Keratinocyte (primary cell): ENCODE data around the gene ARL13B. TPM values are rescaled to one million over a fixed set of nuclear protein-coding genes. Genes with fewer than 3 reads are reported as not detected.
A peak's percentile ranks its signal among the peaks of the same experiment; 100 is the strongest.

ENCODE experiments used
- DNase-seq: peaks from one replicate; pipeline ENCODE4 v3.0.0-alpha.2; 2011; ENCODE audit warnings: low read depth, missing footprints, low spot score
- FAIRE-seq: peaks from 2 replicates; lab custom pipeline; 2011; peaks lifted over from hg19 to GRCh38; lab: Jason Lieb, UNC
- H2AFZ ChIP-seq: 2 replicates; pipeline ENCODE4 v1.6.0; 2012; ENCODE audit warnings: low read length, control low read depth, inconsistent platforms; ENCODE audit not compliant: control insufficient read depth
- H3K27ac ChIP-seq: 2 replicates; pipeline ENCODE4 v1.5.1; 2011; ENCODE audit warnings: low read length; ENCODE audit not compliant: control insufficient read depth, insufficient read depth
- H3K27me3 ChIP-seq: 3 replicates; pipeline ENCODE4 v1.6.0; 2011; ENCODE audit warnings: low read length; ENCODE audit not compliant: control insufficient read depth, insufficient read depth; ENCODE audit errors: extremely low read depth
- H3K36me3 ChIP-seq, 2 experiments: 2 replicates in 1 of 2; 3 replicates in 1 of 2; pipeline ENCODE4 v1.5.1; 2011; ENCODE audit warnings: low read length in 2 of 2, mild to moderate bottlenecking in 1 of 2; ENCODE audit not compliant: control insufficient read depth in 2 of 2, insufficient read depth in 2 of 2; ENCODE audit errors: extremely low read depth in 1 of 2
- H3K4me1 ChIP-seq: 3 replicates; pipeline ENCODE4 v1.5.1; 2011; ENCODE audit warnings: low read length; ENCODE audit not compliant: control insufficient read depth, insufficient read depth; ENCODE audit errors: extremely low read depth
- H3K4me2 ChIP-seq: 3 replicates; pipeline ENCODE4 v1.6.0; 2011; ENCODE audit warnings: low read depth, low read length; ENCODE audit not compliant: control insufficient read depth, insufficient read depth; ENCODE audit errors: extremely low read depth
- H3K4me3 ChIP-seq, 3 experiments: fragments of 200-600 bp in 1 of 3; sonication (generic) in 1 of 3; 2 replicates in 2 of 3; 3 replicates in 1 of 3; pipeline ENCODE4 v1.5.1; 2011 to 2016; ENCODE audit warnings: low read length in 3 of 3, mild to moderate bottlenecking in 3 of 3, control low read depth in 2 of 3, inconsistent platforms in 1 of 3, low read depth in 1 of 3, mixed read lengths in 1 of 3, mixed run types in 1 of 3, moderate library complexity in 1 of 3; ENCODE audit not compliant: control insufficient read depth in 2 of 3, insufficient read depth in 2 of 3; ENCODE audit errors: extremely low read depth in 1 of 3
- H3K79me2 ChIP-seq: 2 replicates; pipeline ENCODE4 v1.6.0; 2012; ENCODE audit warnings: low read length; ENCODE audit not compliant: control insufficient read depth, insufficient read depth
- H3K9ac ChIP-seq: 3 replicates; pipeline ENCODE4 v1.6.0; 2011; ENCODE audit warnings: low read length; ENCODE audit not compliant: control insufficient read depth, insufficient read depth; ENCODE audit errors: extremely low read depth
- H3K9me1 ChIP-seq: 3 replicates; pipeline ENCODE4 v1.6.0; 2011; ENCODE audit warnings: low read length; ENCODE audit not compliant: control insufficient read depth, insufficient read depth; ENCODE audit errors: extremely low read depth
- H3K9me3 ChIP-seq: 2 replicates; pipeline ENCODE4 v1.5.1; 2012; ENCODE audit warnings: low read depth, low read length; ENCODE audit not compliant: control insufficient read depth
- H4K20me1 ChIP-seq: 3 replicates; pipeline ENCODE4 v1.6.0; 2011; ENCODE audit warnings: low read length; ENCODE audit not compliant: control insufficient read depth, insufficient read depth; ENCODE audit errors: extremely low read depth
- CTCF ChIP-seq, 3 experiments: IDR thresholded peaks in 1 of 3; conservative IDR thresholded peaks in 1 of 3; optimal IDR thresholded peaks in 1 of 3; 2 replicates in 2 of 3; 3 replicates in 1 of 3; pipeline versions ENCODE3 to v1.5.1; 2011; ENCODE audit warnings: low read length in 3 of 3, mild to moderate bottlenecking in 3 of 3, moderate library complexity in 2 of 3, control low read depth in 1 of 3, inconsistent platforms in 1 of 3; ENCODE audit not compliant: insufficient read depth in 2 of 3; ENCODE audit errors: extremely low read depth in 1 of 3
- EZH2 ChIP-seq: IDR thresholded peaks from one replicate; pipeline ENCODE4 v1.6.1; 2012; ENCODE audit warnings: inconsistent platforms, mild to moderate bottlenecking, low read length, moderate library complexity
- dilution Hi-C: fragments of 300-500 bp; cut with MboI; formaldehyde crosslinking; loops from one replicate; pipeline ENCODE4 v1.7.0; 2020; ENCODE audit warnings: low sequenced_read_pairs; ENCODE audit not compliant: extremely low pct_ligation_motif_present
- polyA plus RNA-seq, 5 experiments: library from polyadenylated mRNA; depleted of rRNA in 3 of 5; stranded (reverse) in 3 of 5; stranded (forward) in 1 of 5; unstranded in 1 of 5; fragments of >200 nt; gene quantifications; 1 replicate in 1 of 5; 2 replicates in 3 of 5; 3 replicates in 1 of 5; pipeline versions ENCODE4 v1.2.1 to v1.2.3, GENCODE V29; 2011 to 2012; ENCODE audit warnings: missing spikeins in 2 of 5, low read depth in 1 of 5, low replicate concordance in 1 of 5

Gene ARL13B
- polyA plus RNA-seq, 1 donor (not counting 4 experiments of a cell fraction or from before 2014, with no cell fraction given), result 6.8 TPM

- Histone ChIP-seq H3K9me3 (no peaks in the 10 kb centered on the region), H3K4me1 (no peaks in the 10 kb centered on the region), H3K36me3 (peaks cover 0 to 1% of the 10 kb centered on the region in 2 experiments), H3K4me3 (no peak overlapping the region), H3K79me2 (no peaks in the 10 kb centered on the region), H4K20me1 (no peaks in the 10 kb centered on the region), H3K9me1 (no peaks in the 10 kb centered on the region), H3K27ac (no peak overlapping the region), H3K4me2 (no peak overlapping the region), H3K27me3 (no peaks in the 10 kb centered on the region), H3K9ac (no peak overlapping the region), H2AFZ (no peak overlapping the region)
- no peak for DNase-seq
- dilution Hi-C loops, result no loop called here
- TF ChIP-seq CTCF (optimal IDR thresholded peaks at IDR 0.05 in 1 of 3, IDR thresholded peaks at IDR 0.05 in 1 of 3, conservative IDR thresholded peaks at IDR 0.05 in 1 of 3; ENCODE audit: extremely low read depth in 1 of 3, insufficient read depth in 2 of 3, low read length in 3 of 3) (no peak), EZH2 (no peak)
- FAIRE-seq, result no peak
Observed at GRCh38 chr3:94001827-94002495, 22.0 kb downstream of the ARL13B start.

- TF ChIP-seq CTCF (optimal IDR thresholded peaks at IDR 0.05 in 1 of 3, IDR thresholded peaks at IDR 0.05 in 1 of 3, conservative IDR thresholded peaks at IDR 0.05 in 1 of 3; ENCODE audit: extremely low read depth in 1 of 3, insufficient read depth in 2 of 3, low read length in 3 of 3), result peak in 2 of 3 experiments; percentile 68
- no peak for TF ChIP-seq EZH2
- H3K27ac ChIP-seq, result no peak overlapping the region
- no peaks in the 10 kb centered on the region for H3K79me2 ChIP-seq
- FAIRE-seq (peak; percentile 77), DNase-seq (peak; percentile 21)
- dilution Hi-C loops, result no loop called here
- H2AFZ ChIP-seq, result peak overlapping the region; percentile 52
- H3K4me1 ChIP-seq, result no peaks in the 10 kb centered on the region
- no peaks in the 10 kb centered on the region for H4K20me1 ChIP-seq
- H3K9me3 ChIP-seq, result no peaks in the 10 kb centered on the region
- no peaks in the 10 kb centered on the region for H3K27me3 ChIP-seq
- no peak overlapping the region for H3K4me3 ChIP-seq
- H3K36me3 ChIP-seq, result peaks cover 0 to 1% of the 10 kb centered on the region in 2 experiments
- peak overlapping the region; percentile 30 for H3K4me2 ChIP-seq
- no peak overlapping the region for H3K9ac ChIP-seq
- H3K9me1 ChIP-seq, result no peaks in the 10 kb centered on the region
Observed at GRCh38 chr3:94004301-94004910, 24.5 kb downstream of the ARL13B start.
